GM19025 (cell line): ENCODE measurements around the gene SMC3.
"Not testable (repeated sequence)": the region's sequence is repeated elsewhere in the genome, so short reads cannot be mapped to it uniquely, and the experiment has no call there.

Experiments used
- ATAC-seq: cut with Tn5 transposase; IDR thresholded peaks from one replicate; pipeline ENCODE4 v1.9.1; 2021; ENCODE audit warnings: mild to moderate bottlenecking, low read depth, moderate library complexity; ENCODE audit not compliant: unreplicated experiment

SMC3 gene

DNA sequence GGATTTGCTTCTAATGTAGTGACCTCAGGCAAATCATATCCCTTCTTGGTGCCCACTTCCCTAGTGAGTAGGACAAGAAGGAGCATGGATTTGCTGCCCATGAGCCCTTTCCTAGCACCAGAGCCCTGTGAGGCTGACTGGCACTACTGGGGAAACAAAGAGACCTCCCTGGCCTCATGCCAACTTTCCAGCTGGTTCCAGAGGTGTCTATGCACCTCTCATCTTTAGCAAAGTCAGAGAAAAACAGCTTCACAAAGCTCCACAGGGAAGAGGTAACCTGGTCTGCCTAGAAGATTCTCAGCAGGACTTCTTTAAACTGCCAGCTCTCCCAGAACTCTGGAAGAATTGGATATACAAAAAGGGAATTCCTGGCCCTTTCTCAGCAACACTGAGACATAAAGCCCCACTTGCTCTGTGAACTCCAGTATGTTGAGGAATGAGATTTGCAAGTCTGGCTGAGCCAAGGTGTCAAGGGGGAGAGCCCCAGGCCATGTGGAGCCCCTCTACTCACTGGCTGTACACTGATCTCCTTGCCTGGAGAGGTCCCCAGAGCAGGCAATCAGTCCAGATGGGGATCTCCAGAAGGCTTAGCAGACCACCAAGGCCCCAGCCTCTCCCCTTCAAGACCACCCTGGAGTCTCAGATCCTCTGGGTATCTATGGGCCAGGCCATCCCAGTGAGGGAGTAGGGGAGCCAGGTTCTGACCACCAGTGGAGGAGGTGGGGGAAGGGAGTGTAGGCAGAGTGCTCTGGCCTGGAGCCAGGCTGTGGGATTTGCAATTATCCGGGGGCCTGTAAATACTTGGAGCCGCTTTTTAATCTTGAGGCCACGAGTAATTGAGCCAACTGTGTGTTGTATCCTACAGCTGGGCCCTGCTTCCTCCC lies 52.3 kb downstream of the SMC3 start:
- ATAC-seq: no peak

DNA sequence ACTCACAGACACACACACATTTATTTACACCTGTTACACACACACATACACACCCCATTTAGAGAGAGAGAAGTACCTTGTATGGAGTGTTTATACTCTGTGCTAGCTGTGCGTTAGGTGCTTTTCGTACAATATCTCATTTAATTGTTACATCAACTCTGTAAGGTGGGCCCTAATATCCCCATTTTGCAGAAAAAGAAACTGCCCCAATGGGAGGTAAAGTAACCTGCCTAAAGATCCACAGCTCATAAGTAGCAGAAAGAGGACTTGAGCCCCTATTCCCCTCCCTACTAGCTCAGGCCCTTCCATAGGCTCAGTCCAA lies 52.9 kb downstream of the SMC3 start:
- ATAC-seq: no peak

- ATAC-seq: not testable (repeated sequence)
Measured at GRCh38 chr10:110623316-110623715, 55.8 kb downstream of the SMC3 start.

GRCh38 chr10:110625356-110625894 lies 57.9 kb downstream of the SMC3 start:
- no peak for ATAC-seq

GRCh38 chr10:110625951-110626855 lies 58.7 kb downstream of the SMC3 start:
- no peak for ATAC-seq

DNA sequence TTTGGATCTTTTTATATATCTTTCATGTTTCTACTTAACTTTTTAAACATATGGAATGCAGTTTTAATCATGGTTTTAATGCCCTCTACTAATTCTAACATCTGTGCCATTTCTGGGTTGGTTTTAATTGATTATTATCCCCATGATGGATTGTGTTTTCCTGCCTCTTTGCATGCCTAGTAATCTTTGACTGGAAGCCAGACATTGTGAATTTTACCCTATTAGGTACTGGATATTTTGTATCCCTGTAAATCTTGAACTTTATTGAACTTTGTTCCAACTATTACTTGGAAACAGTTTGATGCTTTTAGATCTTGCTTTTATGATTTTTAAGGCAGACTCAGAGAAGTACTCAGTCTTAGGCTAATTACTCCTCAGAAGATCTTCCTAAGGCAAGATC lies 60.7 kb downstream of the SMC3 start:
- ATAC-seq: no peak

DNA sequence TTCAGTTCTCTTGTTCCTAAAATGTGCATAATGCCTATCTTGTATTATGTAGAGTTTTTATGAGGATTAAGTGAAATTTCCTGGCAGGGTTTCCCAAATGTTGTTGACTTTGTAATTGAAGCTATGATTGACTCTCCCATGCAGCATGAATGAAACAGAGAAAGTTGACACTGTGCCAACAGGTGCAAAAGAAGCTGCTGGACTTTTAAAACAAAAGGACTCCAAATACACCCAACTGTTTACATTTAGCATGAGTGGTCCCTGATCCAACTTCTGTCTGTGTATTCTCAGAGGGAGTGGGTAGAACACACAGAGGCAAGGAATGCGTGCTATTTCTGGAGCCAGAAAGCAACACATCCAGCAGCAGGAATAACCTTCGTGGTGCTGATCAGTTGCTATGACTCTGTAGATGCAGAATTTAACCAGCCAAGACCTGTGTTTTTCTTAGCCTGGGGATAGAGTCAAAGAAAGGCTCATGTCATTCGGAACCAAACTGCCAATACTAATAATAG lies 62.2 kb downstream of the SMC3 start:
- no peak for ATAC-seq

- ATAC-seq: no peak
Measured at GRCh38 chr10:110631934-110632333, 64.4 kb downstream of the SMC3 start.

- ATAC-seq: no peak
Measured at GRCh38 chr10:110632591-110633215, 65.2 kb downstream of the SMC3 start.

GRCh38 chr10:110634527-110635209 lies 67.2 kb downstream of the SMC3 start:
- ATAC-seq: no peak

GRCh38 chr10:110636572-110636931 lies 69.1 kb downstream of the SMC3 start:
- no peak for ATAC-seq

DNA sequence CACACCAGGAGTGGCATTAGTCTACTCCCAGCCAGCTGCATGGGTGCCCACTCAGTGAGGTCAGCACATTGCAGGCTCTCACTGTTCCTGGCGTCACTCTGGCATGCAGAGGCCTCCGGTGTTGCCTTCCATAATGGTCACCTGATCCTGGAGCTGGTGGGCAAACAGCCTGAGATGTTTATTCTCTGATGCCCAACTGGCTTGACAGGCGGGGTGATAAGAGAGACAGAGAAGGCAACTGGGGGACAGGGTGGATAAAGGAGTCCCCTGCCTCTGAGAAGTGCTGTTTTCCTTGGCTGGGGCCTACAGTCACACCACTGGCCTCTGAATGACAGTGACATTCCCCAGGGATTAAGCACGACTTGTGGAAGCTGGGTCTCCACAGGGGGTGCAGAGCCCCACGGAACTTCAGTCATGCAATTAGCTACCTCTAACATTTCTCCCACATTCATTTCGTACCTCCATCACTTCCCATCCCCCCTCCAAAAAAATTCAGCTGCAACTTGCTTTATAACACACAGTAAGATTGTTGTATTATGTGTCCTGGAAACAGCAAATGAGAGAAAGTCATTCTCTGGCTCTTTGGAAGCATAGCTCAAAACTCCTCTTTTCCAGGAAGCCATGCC lies 69.5 kb downstream of the SMC3 start:
- ATAC-seq: no peak

DNA sequence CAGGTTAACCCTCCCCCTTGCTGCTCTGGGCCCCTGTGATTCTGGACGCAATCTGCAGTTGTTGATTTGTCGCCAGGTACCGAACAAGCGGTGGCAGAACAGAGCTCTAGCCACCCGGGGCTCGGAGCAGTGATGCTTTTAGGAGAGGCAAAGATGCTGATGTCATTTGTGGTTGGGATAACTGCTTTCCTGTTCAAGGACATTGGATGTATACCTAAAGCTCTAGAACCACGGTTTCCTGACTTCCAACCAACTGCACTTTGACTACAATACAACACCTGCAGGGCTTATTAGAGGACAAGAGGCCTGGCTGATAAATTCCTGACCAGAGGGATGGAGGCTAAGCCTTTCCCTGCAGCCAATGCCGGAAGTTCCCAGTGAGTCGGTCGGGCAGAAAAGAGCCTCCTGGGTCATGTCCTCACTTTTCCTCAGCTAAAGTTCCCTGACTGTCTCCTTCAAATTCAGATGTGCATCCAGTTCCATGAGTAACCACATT lies 70.1 kb downstream of the SMC3 start:
- ATAC-seq: no peak

- no peak for ATAC-seq
Measured at GRCh38 chr10:110638319-110638718, 70.8 kb downstream of the SMC3 start.

GRCh38 chr10:110639046-110639445 lies 71.6 kb downstream of the SMC3 start:
- ATAC-seq: not testable (repeated sequence)

DNA sequence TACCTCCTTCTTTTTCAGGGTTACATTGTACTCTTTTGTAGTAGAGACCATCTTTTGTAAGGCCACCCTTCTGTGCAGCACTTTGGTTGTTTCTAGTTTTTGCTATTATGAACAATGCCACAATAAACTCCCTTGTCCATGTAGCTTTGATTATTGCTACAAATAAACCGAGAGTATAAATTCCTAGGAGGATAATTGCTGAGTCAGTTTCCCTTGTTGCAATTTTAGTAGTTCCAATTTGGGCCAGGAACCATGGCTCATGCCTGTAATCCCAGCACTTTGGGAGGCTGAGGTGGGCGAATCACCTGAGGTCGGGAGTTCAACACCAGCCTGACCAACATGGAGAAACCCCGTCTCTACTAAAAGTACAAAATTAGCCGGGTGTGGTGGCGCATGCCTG lies 72.4 kb downstream of the SMC3 start:
- ATAC-seq: not testable (repeated sequence)

- ATAC-seq: no peak
Measured at GRCh38 chr10:110641256-110641655, 73.8 kb downstream of the SMC3 start.

DNA sequence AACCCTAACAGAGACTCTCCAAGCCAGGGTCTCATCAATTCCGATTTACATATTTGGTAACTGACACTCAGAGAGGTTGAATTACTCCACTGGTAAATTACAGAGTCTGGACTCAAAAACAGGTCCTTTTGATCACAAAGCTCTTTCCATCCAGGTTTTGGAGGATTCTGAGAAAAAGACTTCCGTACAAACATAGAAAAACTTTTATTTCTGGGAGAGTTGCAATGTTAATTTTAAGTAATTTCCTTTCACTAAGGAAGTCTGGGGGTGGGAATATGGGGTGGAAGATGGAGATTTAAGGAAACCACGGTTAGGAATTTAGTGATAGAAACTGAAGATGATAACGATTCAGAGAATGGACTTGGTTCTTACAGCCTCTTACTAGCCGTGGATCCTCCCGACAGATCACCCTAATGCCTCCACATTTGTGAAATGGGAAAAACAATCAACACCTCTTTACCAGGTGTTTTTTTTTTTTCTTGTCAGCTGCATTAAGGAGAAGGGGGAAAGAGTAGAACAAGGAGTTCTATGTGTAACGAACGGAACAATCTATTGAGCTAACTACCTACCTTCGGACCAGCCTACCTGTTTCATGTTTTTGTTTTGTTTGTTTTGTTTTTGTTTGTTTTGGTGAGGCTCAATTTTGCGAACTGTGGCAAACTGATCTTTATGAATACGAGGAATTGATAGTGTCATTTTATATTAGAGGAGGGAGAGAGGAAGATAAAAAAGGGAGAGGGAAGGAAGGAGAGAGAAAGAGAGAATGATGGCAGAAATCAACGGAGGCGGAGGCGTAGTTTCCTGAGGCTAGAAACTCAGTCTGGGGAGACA lies 74.9 kb downstream of the SMC3 start:
- no peak for ATAC-seq
